K562 (cell line): Measurements from ENCODE around the gene TSPAN14. TPM values are rescaled to one million over a fixed set of nuclear protein-coding genes. Genes with fewer than 3 reads are reported as not detected.
"Not testable (repeated sequence)": the region's sequence is repeated elsewhere in the genome, so short reads cannot be mapped to it uniquely, and the experiment has no call there.

ENCODE experiments used
- ATAC-seq: fragments of 200-7000 bp; cut with Tn5 transposase; 3 replicates; pipeline ENCODE4 v1.9.1; 2020; ENCODE audit warnings: moderate library complexity
- BruUV-seq: library from RNA; stranded (reverse); fragments of 400-500 nt; replicated peaks from 2 replicates; lab custom pipeline; 2021; lab: Mats Ljungman, UMichigan
- CTCF ChIA-PET: fragments of 300-600 bp; formaldehyde crosslinking; extraction: SDS; loops from one replicate; lab custom pipeline; 2021; ENCODE audit warnings: low intra/inter-chr PET ratio; lab: Yijun Ruan, JAX
- POLR2A ChIA-PET: fragments of 300-600, 350-650 bp; sonication (Branson Sonifier 250); formaldehyde crosslinking; extraction: SDS; loops from one replicate; lab custom pipeline; 2021; ENCODE audit warnings: antibody characterized with exemption, inconsistent platforms; lab: Yijun Ruan, JAX
- DNase-seq, 4 experiments: peaks; one replicate each; pipeline versions ENCODE4 v3.0.0 to v3.0.0-alpha.2; 2011 to 2018; ENCODE audit warnings: low spot score in 3 of 4, mixed read lengths in 3 of 4; ENCODE audit errors: extremely low read depth in 1 of 4
- FAIRE-seq: peaks from 2 replicates; lab custom pipeline; 2011; peaks lifted over from hg19 to GRCh38; lab: Jason Lieb, UNC
- H2AFZ ChIP-seq: 2 replicates; pipeline ENCODE4 v1.6.0; 2011; ENCODE audit warnings: low read depth, low read length, control low read depth, inconsistent platforms
- H3K27ac ChIP-seq: fragments of 200-600 bp; 3 replicates; pipeline ENCODE4 v1.8.0; 2011; ENCODE audit warnings: low read depth, mild to moderate bottlenecking, control low read depth, inconsistent platforms, low read length, moderate library complexity, mixed read lengths; ENCODE audit errors: extremely low read depth
- H3K27me3 ChIP-seq, 2 experiments: fragments of 300-600 bp in 1 of 2; 2 replicates in 1 of 2; 3 replicates in 1 of 2; pipeline versions ENCODE4 v1.6.0 to v1.8.0; 2011; ENCODE audit warnings: inconsistent platforms in 2 of 2, low read length in 2 of 2, mild to moderate bottlenecking in 1 of 2, mixed read lengths in 1 of 2, moderate library complexity in 1 of 2; ENCODE audit not compliant: control insufficient read depth in 2 of 2, insufficient read depth in 2 of 2
- H3K36me3 ChIP-seq: fragments of 300-600 bp; 3 replicates; pipeline ENCODE4 v1.8.0; 2011; ENCODE audit warnings: mild to moderate bottlenecking, low read length, inconsistent platforms; ENCODE audit not compliant: control insufficient read depth, insufficient read depth
- H3K4me1 ChIP-seq, 2 experiments: fragments of 200-600 bp in 1 of 2; replicated peaks in 1 of 2; 2 replicates in 1 of 2; 3 replicates in 1 of 2; pipeline versions ENCODE4 v1.5.1 to v1.8.0; 2011; ENCODE audit warnings: inconsistent platforms in 2 of 2, low read length in 2 of 2, mild to moderate bottlenecking in 1 of 2, mixed read lengths in 1 of 2, moderate library complexity in 1 of 2; ENCODE audit not compliant: control insufficient read depth in 2 of 2, insufficient read depth in 2 of 2
- H3K4me2 ChIP-seq: 2 replicates; pipeline ENCODE4 v1.6.1; 2011; ENCODE audit warnings: low read length, control low read depth, inconsistent platforms, mixed read lengths; ENCODE audit not compliant: insufficient read depth
- H3K4me3 ChIP-seq: fragments of 200-600 bp; sonication (generic), shearing (Covaris generic); 2 replicates; pipeline ENCODE4 v1.5.1; 2016; ENCODE audit warnings: control low read depth, inconsistent platforms
- H3K79me2 ChIP-seq: fragments of 200-600 bp; 3 replicates; pipeline ENCODE4 v1.8.0; 2011; ENCODE audit warnings: low read length, inconsistent platforms; ENCODE audit not compliant: control insufficient read depth, insufficient read depth
- H3K9ac ChIP-seq, 2 experiments: 2 replicates each; pipeline versions ENCODE4 v1.6.0 to v1.6.1; 2011; ENCODE audit warnings: low read depth in 2 of 2, low read length in 2 of 2, control low read depth in 1 of 2, inconsistent platforms in 1 of 2, mild to moderate bottlenecking in 1 of 2, mixed read lengths in 1 of 2; ENCODE audit not compliant: insufficient read depth in 1 of 2
- H3K9me1 ChIP-seq: one replicate; pipeline ENCODE4 v1.6.0; 2011; ENCODE audit warnings: inconsistent platforms, mild to moderate bottlenecking, low read length, moderate library complexity; ENCODE audit not compliant: control insufficient read depth, insufficient read depth
- H3K9me3 ChIP-seq: replicated peaks from 2 replicates; pipeline ENCODE4 v1.5.1; 2011; ENCODE audit warnings: low read depth, low read length, inconsistent platforms; ENCODE audit not compliant: control insufficient read depth, insufficient read depth
- H4K20me1 ChIP-seq: replicated peaks from 2 replicates; pipeline ENCODE4 v1.6.1; 2011; ENCODE audit warnings: low read length, inconsistent platforms, mixed read lengths; ENCODE audit not compliant: control insufficient read depth, insufficient read depth
- CBFA2T3 ChIP-seq: fragments of 450-650 bp; IDR thresholded peaks from 2 replicates; pipeline ENCODE4 v1.6.1; 2017
- PRPF4 ChIP-seq: fragments of 200-400 bp; formaldehyde crosslinking; IDR thresholded peaks from one replicate; pipeline ENCODE4 v1.6.1; 2017; ENCODE audit warnings: low read length, low read depth, mild to moderate bottlenecking; ENCODE audit not compliant: insufficient read depth, poor library complexity, severe bottlenecking
- STAG1 ChIP-seq: sonication (generic); formaldehyde crosslinking; IDR thresholded peaks from 2 replicates; pipeline ENCODE4 v1.5.0; 2020; ENCODE audit warnings: missing genetic modification reagents, borderline replicate concordance
- TFAP4 ChIP-seq: sonication (generic); formaldehyde crosslinking; IDR thresholded peaks from 2 replicates; pipeline ENCODE4 v1.8.0; 2022; ENCODE audit warnings: missing genetic modification reagents, mild to moderate bottlenecking, moderate library complexity, borderline replicate concordance
- WGBS: fragments of 100-300 bp; shearing (Covaris generic); methylation state at CpG from one replicate; pipeline ENCODE4 v1.1.6; 2016; ENCODE audit warnings: low coverage, mixed read lengths; ENCODE audit not compliant: insufficient coverage; ENCODE audit errors: missing lambda C conversion rate; 5-methylcytosine and 5-hydroxymethylcytosine counted together
- in situ Hi-C: fragments of 300-500 bp; cut with MboI; formaldehyde crosslinking; loops from 4 replicates; pipeline ENCODE4 v1.15.0; 2018; ENCODE audit warnings: inconsistent platforms, mixed read lengths
- intact Hi-C: fragments of 100-400 bp; cut with micrococcal nuclease; formaldehyde crosslinking; loops from 2 replicates; pipeline ENCODE4 v1.14.2; 2022
- polyA plus RNA-seq, 8 experiments: library from polyadenylated mRNA; depleted of rRNA in 4 of 8; stranded (reverse) in 5 of 8; unstranded in 3 of 8; fragments of >200 nt; fragmentation: Nextera tagmentation in 2 of 8; fragmentation: Illumina TruSeq in 1 of 8; extraction: Ambion mirVana in 2 of 8; extraction: Trizol in 1 of 8; gene quantifications; 2 replicates each; pipeline versions ENCODE4 v1.2.1 to v1.2.3, GENCODE V29; 2011 to 2014; ENCODE audit warnings: inconsistent platforms in 1 of 8, missing spikeins in 1 of 8
- total RNA-seq, 7 experiments: library from RNA; depleted of rRNA in 6 of 7; stranded (reverse); fragments of >200 nt in 6 of 7; fragmentation: Illumina TruSeq in 2 of 7; extraction: Trizol in 2 of 7; gene quantifications; 2 replicates each; pipeline versions ENCODE4 v1.2.1 to v1.2.3, GENCODE V29; 2011 to 2021; ENCODE audit warnings: low replicate concordance in 1 of 7
- TF ChIP-seq, protein P1 (sequence below): fragments of 250-450 bp; sonication (Bioruptor Pico); IDR thresholded peaks from 2 replicates; pipeline ENCODE4 v1.5.0; 2020; ENCODE audit warnings: mild to moderate bottlenecking

TSPAN14 gene
- total and polyA plus RNA-seq, 9 of the 15 experiments (the other 6 are each of a cell fraction or from before 2014, with no cell fraction given): 5.8 to 92.9 (median 23.3) TPM

DNA sequence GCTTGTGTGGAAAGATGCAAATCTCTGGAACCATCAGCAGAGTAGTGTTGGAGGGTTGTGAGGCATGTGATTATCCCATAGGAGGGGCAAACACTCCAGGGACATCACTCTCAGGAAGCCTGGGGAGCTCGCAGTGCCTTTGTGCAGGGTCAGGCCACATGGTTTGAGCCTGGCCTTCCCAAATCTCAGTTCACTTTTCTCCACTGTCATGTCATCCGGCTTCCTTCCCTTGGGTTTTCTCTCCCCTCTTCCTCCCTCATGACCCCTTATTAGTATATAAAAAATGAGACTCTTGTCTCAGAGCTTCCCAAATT is 20.4 kb downstream of the TSPAN14 start (continued):
- TF ChIP-seq STAG1 (no peak), PRPF4 (no peak)

- H3K36me3 ChIP-seq: peaks cover 60% of the 10 kb centered on the region
- no peaks in the 10 kb centered on the region for H3K9me3 ChIP-seq
- H3K4me3 ChIP-seq: no peak overlapping the region
- POLR2A ChIA-PET: interaction anchor here (1.0 to 1.8 kb wide), 5 partner anchors 9 to 22 kb away, joined by 3 to 4 read pairs (median 3); no protein-coding TSS in a partner anchor
- CTCF ChIA-PET: no interaction called here
- peaks cover 84% of the 10 kb centered on the region for H3K79me2 ChIP-seq
- 62% methylated on average over 3 of the region's 3 CpGs for WGBS
- DNase-seq (no peak), FAIRE-seq (no peak), ATAC-seq (peak; percentile 17; the same call in 2 of the 3 replicates)
- no peaks in the 10 kb centered on the region for H3K27me3 ChIP-seq
- H3K4me2 ChIP-seq: no peak overlapping the region
- no TSS peak for BruUV-seq
- H3K4me1 ChIP-seq: peaks cover 13 to 20% of the 10 kb centered on the region in 2 experiments; a peak in 4 of 5 replicates
- H3K9ac ChIP-seq: no peak overlapping the region
- intact Hi-C loops (no loop called here), in situ Hi-C loops (no loop called here)
- H2AFZ ChIP-seq: no peak overlapping the region
- TF ChIP-seq, protein P1, sequence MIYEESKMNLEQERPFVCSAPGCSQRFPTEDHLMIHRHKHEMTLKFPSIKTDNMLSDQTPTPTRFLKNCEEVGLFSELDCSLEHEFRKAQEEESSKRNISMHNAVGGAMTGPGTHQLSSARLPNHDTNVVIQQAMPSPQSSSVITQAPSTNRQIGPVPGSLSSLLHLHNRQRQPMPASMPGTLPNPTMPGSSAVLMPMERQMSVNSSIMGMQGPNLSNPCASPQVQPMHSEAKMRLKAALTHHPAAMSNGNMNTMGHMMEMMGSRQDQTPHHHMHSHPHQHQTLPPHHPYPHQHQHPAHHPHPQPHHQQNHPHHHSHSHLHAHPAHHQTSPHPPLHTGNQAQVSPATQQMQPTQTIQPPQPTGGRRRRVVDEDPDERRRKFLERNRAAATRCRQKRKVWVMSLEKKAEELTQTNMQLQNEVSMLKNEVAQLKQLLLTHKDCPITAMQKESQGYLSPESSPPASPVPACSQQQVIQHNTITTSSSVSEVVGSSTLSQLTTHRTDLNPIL (CRISPR knock-in tag): no peak
- TF ChIP-seq CBFA2T3: peak; percentile 37
- TF ChIP-seq TFAP4 (CRISPR knock-in tag): peak; percentile 46; the same call in 1 of the 2 replicates
- 0 out of 2 replicates have a peak, but pooled peaks cover 7% of the 10 kb centered on the region for H4K20me1 ChIP-seq
- no peaks in the 10 kb centered on the region for H3K9me1 ChIP-seq
- H3K27ac ChIP-seq: no peak overlapping the region
These were observed 20.8 kb downstream of the TSPAN14 start for GRCh38 chr10:80474941-80475340.

- H3K9me1 ChIP-seq, in situ Hi-C loops, BruUV-seq, DNase-seq, intact Hi-C loops, H4K20me1 ChIP-seq, CTCF ChIA-PET, H3K27ac ChIP-seq, FAIRE-seq, H3K9ac ChIP-seq, ATAC-seq, H3K27me3 ChIP-seq, H3K9me3 ChIP-seq, H3K4me2 ChIP-seq, H2AFZ ChIP-seq, H3K4me3 ChIP-seq: not testable (repeated sequence)
- peaks cover 80% of the 10 kb centered on the region for H3K79me2 ChIP-seq
- POLR2A ChIA-PET: interaction anchor here (0.6 to 3.0 kb wide), 4 partner anchors 8 to 23 kb away, joined by 3 to 19 read pairs (median 3); no protein-coding TSS in a partner anchor
- H3K4me1 ChIP-seq: peaks cover 13 to 20% of the 10 kb centered on the region in 2 experiments; a peak in 4 of 5 replicates
- H3K36me3 ChIP-seq: peaks cover 54% of the 10 kb centered on the region
- WGBS: 93% methylated on average over 7 of the region's 7 CpGs
These were observed 21.5 kb downstream of the TSPAN14 start for GRCh38 chr10:80475641-80476040.
